NCI-H128 (cell line): ENCODE results near the gene PCDHB16.
"Not testable (repeated sequence)": the region's sequence is repeated elsewhere in the genome, so short reads cannot be mapped to it uniquely, and the experiment has no call there.

Experiments used
- DNase-seq: peaks from one replicate; lab custom pipeline; 2025; ENCODE audit not compliant: unreplicated experiment; lab: John Stamatoyannopoulos, UW

The PCDHB16 gene

GRCh38 chr5:141224844-141225243 is 42.7 kb downstream of the PCDHB16 start:
- DNase-seq: not testable (repeated sequence)

GRCh38 chr5:141225421-141225820 is 43.2 kb downstream of the PCDHB16 start:
- not testable (repeated sequence) for DNase-seq

GRCh38 chr5:141234109-141234667 is 52.0 kb downstream of the PCDHB16 start:
- no peak for DNase-seq
